NCI-H774 (cell line): ENCODE measurements around the gene TBKBP1.
"Not testable (repeated sequence)": the region's sequence is repeated elsewhere in the genome, so short reads cannot be mapped to it uniquely, and the experiment has no call there.

Experiments used
- DNase-seq: peaks from one replicate; lab custom pipeline; 2025; lab: John Stamatoyannopoulos, UW

TBKBP1 gene

GRCh38 chr17:47733674-47734410, 39.9 kb downstream of the TBKBP1 start:
- DNase-seq, result no peak

DNA sequence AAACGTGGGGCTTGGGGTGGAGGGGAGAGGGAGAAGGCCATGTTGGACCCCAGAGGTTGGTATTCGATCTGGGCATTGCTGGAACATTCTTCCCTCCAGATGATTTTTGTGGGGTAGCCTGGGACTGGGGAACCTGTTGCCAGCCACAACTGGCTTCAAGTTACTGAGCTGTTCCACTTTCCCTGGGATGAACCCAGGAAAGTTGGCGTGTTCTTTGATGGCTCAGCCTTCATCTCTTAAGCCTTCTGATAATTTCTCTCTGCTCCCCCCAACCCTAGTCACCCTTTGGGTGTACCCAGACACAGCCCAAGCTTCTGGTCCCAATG, 41.1 kb downstream of the TBKBP1 start:
- DNase-seq, result no peak

GRCh38 chr17:47735536-47736011, 41.6 kb downstream of the TBKBP1 start:
- DNase-seq, result no peak

DNA sequence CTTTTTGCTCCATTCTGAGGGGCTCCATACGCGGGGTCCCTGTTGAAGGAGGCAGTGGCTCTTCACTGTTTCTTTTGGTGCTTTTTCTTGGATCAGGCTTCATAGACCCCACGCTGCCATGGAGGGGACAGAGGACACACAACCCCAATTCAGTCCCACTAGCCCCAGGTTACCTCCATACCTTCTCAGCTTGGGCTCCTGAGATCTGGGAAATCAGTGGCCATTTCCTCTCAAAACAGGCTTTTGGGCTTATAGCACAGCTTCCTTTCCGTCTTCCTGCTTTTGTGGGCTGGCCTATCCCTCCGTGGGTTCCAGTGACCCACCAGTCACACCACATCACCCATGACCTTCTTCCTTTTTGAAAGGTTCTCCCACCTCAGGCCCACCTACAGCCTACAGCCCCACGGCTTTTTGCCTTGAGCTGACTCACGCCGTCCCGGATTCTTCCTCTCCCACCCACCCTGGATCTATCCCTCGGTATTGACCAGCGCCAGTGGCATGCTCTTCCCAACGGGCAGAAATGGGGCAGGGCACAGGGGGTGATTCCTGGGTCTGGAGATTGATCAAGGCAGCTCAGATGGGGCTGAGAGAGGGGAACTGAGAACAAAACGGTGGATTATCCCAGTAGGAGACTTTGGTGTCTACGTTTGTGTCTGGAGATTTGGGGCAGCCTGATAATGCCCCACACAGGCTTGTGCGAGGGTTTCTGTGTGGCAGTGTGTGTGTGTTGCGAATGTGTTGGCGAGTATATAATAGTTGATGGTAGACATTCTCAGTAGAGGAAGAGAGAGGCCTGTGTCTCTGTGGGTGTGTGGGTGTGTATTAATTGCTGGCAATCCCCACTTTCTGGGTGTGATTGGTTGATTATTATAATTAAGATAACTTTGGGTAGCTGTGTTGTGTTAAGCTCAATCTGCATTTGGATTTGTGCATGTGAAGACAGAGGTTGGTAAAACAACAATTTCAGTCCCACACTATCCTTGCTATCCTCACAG, 42.8 kb downstream of the TBKBP1 start:
- DNase-seq, result no peak

DNA sequence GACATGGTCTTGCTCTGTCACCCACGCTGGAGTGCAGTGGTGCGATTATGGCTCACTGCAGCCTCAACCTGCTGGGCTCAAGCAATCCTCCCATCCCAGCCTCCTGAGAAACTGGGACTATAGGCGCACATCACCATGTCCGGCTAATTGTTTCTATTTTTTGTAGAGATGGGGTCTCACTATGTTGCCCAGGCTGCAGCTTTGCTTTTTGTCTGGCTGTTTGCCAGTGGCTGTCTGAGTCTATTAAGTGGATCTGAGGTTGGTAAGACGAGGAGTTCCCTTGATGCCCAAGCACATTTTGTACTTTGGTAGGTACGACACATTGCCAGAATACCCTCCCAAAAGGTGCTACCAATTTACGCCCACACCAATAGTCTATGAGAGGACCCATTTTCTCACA, 44.2 kb downstream of the TBKBP1 start:
- DNase-seq, result no peak

GRCh38 chr17:47739150-47739549, 45.2 kb downstream of the TBKBP1 start:
- DNase-seq, result no peak

GRCh38 chr17:47739945-47740344, 46.0 kb downstream of the TBKBP1 start:
- not testable (repeated sequence) for DNase-seq

DNA sequence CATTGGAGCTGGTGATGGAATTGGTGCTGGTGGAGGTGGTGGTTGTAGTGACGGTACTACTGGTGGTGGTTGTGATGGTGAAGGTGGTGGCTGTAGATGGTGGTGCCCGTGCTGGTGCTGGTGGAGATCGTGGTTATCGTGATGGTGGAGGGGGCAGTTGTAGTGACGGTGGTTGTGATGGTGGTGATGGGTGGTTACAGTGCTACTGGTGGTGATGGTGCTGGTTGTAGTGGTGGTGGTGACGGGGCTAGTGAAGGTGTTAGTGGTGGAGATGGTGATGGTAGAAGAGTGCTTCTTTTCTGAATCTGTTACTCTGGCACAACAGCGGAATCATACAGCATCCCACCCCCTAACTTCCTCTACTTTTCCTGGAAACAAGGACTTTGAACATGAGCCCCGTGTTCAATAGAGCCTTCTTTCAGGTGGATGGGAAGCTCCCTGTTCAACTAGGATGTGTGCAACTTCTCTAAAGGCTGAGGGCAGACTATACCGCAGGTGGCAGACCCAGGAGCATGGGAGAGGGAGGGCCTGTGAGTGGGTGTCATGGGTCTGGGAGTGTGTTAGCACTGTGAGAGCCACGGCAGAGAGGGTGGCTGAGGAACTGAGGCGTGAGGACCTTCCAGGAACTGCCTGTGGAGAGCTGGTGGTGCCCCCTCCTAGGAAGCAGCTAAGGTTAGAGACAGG, 47.3 kb downstream of the TBKBP1 start:
- no peak for DNase-seq

DNA sequence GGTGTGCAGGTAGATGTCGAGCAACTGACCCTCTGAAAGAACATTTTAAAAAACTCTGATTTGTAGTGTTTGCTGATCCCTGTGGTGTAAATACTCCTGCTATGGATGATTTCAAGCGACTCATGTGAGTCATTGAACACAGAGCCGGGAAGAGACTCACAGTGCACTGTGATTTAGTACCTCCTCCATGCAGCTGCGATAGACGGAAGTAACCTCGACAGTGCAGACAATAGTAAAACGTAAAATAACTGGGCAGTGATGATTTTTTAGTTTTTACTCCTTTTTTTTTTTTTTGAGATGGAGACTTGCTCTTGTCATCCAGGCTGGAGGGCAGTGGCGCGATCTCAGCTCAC, 47.8 kb downstream of the TBKBP1 start:
- DNase-seq, result no peak

DNA sequence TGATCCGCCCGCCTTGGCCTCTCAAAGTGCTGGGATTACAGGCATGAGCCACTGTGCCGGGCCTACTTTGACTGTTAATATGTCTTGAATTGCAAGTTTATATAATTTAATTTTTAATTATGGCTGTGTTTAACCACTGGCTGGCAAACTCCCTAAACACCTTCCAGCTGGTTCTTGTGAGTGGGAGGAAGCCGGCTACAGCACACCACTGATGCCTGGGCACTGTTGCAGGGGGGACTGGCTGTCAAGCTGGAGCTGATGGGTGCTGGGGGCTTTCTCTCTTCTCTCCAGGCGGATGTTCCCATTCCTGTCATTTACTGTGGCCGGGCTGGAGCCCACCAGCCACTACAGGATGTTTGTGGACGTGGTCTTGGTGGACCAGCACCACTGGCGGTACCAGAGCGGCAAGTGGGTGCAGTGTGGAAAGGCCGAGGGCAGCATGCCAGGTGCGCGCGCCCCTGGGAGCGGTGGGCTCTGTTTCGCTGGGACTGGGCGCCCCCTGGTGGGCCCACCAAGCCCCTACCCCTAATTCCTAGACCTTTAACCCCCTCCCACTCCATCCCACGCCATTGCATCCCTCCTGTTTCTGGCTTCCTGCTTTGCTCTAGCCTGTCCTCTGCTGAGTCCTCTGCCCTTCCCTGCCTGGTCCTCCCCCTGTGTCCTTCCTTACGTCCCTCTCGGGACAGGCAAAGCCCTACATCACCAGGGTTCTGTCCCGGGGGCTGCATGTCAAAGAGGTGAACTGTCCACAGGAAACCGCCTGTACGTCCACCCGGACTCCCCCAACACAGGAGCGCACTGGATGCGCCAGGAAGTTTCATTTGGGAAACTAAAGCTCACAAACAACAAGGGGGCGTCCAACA, 48.6 kb downstream of the TBKBP1 start:
- no peak for DNase-seq

DNA sequence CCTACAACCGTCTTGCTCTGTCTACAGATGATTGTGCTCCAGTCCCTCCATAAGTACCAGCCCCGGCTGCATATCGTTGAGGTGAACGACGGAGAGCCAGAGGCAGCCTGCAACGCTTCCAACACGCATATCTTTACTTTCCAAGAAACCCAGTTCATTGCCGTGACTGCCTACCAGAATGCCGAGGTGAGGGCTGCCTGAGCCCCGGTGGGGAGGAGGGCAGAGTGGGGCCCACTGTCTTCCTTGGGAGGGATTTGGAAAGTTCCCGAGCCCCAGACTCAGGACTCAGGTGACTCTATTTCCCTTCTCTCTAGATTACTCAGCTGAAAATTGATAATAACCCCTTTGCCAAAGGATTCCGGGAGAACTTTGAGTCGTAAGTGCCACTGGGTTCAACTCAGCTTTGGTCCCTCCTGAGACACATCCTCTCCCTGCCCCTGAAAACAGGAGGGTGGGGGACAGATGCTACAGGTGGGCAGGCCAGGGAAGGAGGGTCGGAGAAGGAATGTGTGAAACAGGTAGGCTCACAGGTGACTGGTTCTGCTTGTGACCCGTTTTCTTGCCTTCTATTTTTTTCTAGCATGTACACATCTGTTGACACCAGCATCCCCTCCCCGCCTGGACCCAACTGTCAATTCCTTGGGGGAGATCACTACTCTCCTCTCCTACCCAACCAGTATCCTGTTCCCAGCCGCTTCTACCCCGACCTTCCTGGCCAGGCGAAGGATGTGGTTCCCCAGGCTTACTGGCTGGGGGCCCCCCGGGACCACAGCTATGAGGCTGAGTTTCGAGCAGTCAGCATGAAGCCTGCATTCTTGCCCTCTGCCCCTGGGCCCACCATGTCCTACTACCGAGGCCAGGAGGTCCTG, 50.4 kb downstream of the TBKBP1 start:
- DNase-seq, result no peak

DNA sequence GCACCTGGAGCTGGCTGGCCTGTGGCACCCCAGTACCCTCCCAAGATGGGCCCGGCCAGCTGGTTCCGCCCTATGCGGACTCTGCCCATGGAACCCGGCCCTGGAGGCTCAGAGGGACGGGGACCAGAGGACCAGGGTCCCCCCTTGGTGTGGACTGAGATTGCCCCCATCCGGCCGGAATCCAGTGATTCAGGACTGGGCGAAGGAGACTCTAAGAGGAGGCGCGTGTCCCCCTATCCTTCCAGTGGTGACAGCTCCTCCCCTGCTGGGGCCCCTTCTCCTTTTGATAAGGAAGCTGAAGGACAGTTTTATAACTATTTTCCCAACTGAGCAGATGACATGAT, 51.0 kb downstream of the TBKBP1 start:
- DNase-seq, result no peak

DNA sequence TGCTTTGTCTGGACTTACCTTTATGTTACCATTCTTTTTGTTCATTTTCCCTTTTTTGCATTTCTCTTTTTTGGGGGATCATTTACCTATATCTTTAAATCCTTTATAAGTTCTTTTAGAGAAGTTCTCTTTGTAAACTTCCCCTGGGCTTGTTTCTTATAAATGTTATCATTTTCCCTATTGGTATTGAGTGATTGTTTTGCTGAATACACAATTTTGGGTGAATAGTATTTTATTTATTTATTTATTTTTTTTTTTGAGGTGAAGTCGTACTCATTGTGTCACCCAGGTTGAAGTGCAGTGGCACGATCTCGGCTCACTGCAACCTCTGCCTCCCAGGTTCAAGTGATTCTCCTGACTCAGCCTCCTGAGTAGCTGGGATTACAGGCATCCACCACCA, 57.5 kb downstream of the TBKBP1 start:
- no peak for DNase-seq

GRCh38 chr17:47757386-47757785, 63.4 kb downstream of the TBKBP1 start:
- no peak for DNase-seq

DNA sequence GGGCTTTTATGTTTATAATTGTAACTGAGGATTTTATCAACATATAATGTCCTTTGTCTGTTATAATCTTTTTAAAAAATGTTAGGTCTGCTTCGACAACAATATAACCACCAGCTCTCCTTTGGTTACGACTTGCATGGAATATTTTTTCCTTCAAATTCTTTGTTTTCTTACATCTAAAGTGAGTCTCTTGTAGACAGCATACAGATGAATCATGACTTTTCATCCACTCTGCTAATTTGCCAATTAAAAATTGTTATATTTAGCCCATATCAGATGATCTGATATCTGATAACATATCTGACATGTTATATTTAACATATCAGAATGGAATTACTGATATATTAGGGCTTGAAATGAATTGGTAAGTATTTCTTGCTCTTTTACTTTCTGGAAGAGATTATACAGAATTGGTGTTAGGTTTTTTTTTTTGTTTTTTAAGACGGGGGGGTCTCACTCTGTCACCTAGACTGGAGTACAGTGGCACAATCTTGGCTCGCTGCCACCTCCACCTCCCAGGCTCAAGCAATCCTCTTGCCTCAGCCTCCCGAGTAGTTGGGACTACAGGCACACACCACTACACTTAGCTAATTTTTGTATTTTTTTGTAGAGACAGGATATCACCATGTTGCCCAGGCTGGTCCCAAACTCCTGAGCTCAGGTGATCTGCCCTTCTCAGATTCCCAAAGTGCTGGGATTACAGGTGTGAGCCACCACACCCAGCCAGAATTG, 66.6 kb downstream of the TBKBP1 start:
- DNase-seq, result no peak
